Neuron (in vitro differentiated cells): Measurements from ENCODE around the gene RPE65.

Experiments
- H2AFZ ChIP-seq: one replicate; pipeline ENCODE4 v1.6.1; 2013; ENCODE audit warnings: low read depth, mild to moderate bottlenecking, inconsistent platforms, low read length, moderate library complexity
- H3K27me3 ChIP-seq: one replicate; pipeline ENCODE4 v1.6.1; 2013; ENCODE audit warnings: low read length; ENCODE audit not compliant: insufficient read depth
- H3K36me3 ChIP-seq: one replicate; pipeline ENCODE4 v1.6.1; 2013; ENCODE audit warnings: low read length; ENCODE audit not compliant: insufficient read depth
- H3K4me1 ChIP-seq: one replicate; pipeline ENCODE4 v1.6.1; 2013; ENCODE audit warnings: low read length; ENCODE audit not compliant: insufficient read depth
- H3K4me3 ChIP-seq: 2 replicates; pipeline ENCODE4 v1.5.1; 2013; ENCODE audit warnings: mild to moderate bottlenecking, low read length, moderate library complexity
- H3K9me3 ChIP-seq: one replicate; pipeline ENCODE4 v1.6.1; 2013; ENCODE audit warnings: low read length

RPE65 gene

DNA sequence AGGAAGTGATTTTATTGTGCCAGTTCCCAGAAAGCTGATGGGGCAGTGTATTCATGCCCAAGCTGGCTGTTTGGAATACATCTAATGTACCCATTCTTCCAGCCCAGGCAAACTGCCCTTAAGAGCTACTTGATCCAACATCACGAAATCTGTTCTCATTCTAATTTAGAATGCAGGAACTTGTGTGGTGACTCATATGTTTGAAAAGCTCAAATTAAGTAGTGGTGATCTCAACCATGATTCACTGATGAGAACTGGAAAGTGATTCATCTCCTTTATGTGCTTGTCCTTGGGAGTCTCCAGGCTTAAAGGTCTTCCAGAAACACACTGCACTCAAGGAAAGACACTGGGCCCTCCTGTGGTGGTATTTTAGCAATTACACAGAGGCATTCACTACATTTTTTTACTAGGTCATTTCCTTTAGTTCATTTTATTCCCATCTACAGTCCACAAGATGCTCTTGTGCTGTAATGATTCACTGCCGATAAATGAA lies 65.4 kb downstream of the RPE65 start:
- Histone ChIP-seq H2AFZ (no peak overlapping the region), H3K27me3 (no peaks in the 10 kb centered on the region), H3K4me3 (no peak overlapping the region), H3K9me3 (no peaks in the 10 kb centered on the region), H3K36me3 (no peaks in the 10 kb centered on the region), H3K4me1 (peaks cover 12% of the 10 kb centered on the region)

DNA sequence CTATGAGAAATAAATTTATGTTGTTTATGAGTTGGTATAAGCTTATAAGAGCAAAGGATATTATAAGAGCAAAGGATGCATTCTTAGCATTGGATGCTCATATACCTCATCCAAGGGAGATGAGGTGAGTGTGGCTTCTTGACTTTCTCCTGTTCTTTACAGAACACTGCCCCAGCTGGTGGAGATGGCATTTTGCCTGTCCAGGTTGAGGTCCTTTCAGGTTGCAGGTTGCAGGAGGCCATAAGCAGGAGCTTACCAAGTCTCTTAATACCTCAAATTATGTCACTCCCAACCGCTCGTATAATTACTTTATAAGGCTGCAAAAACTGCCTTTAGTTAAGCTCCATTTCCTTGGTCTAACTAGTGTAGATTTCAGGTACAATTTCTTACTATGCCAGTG lies 66.7 kb downstream of the RPE65 start:
- Histone ChIP-seq H3K4me3 (no peak overlapping the region), H3K27me3 (no peaks in the 10 kb centered on the region), H2AFZ (no peak overlapping the region), H3K36me3 (no peaks in the 10 kb centered on the region), H3K9me3 (no peaks in the 10 kb centered on the region), H3K4me1 (peaks cover 12% of the 10 kb centered on the region)

DNA sequence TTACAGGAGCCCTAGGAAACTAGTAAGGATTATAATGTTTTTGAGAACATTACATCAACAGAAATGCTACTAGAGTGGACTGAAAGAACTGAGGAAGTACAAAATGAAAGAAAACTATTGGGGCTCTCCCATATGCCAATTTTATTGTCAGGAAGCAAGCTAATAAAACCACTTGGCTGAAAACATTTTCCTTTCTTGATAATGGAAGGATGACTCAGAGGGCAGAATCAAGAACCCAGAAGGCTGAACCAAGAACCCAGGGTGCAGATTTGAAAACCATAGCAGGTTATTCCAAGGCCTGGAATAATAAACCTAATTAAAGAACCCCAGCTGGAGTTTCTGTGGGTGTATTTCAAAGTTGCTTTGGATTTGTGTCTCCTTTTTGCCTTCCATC lies 70.7 kb downstream of the RPE65 start:
- H3K9me3 ChIP-seq: no peaks in the 10 kb centered on the region
- H3K36me3 ChIP-seq: no peaks in the 10 kb centered on the region
- H3K27me3 ChIP-seq: no peaks in the 10 kb centered on the region
- peaks cover 21% of the 10 kb centered on the region for H3K4me1 ChIP-seq
- no peak overlapping the region for H2AFZ ChIP-seq
- no peak overlapping the region for H3K4me3 ChIP-seq
